ENCODE results near the gene TM2D1.

The TM2D1 gene

GRCh38 chr1:61639608-61640336 is 85.2 kb downstream of the TM2D1 start:
- no peak for TF ChIP-seq CTCF (IDR thresholded peaks at IDR 0.05; ENCODE audit: borderline replicate concordance, control extremely low read depth, extremely low read depth, insufficient read depth, missing control alignments)
- in situ Hi-C loops (cut with MboI; ENCODE audit: low sequenced_read_pairs, unreplicated experiment) = no loop called here
- no peak for DNase-seq (ENCODE audit: low spot score)

GRCh38 chr1:61638911-61639605 is 85.9 kb downstream of the TM2D1 start:
- in situ Hi-C loops (cut with MboI; ENCODE audit: low sequenced_read_pairs, unreplicated experiment) = no loop called here
- TF ChIP-seq CTCF (IDR thresholded peaks at IDR 0.05; ENCODE audit: borderline replicate concordance, control extremely low read depth, extremely low read depth, insufficient read depth, missing control alignments) = no peak
- DNase-seq (ENCODE audit: low spot score) = no peak

GRCh38 chr1:61638296-61638695 is 86.6 kb downstream of the TM2D1 start:
- in situ Hi-C loops (cut with MboI; ENCODE audit: low sequenced_read_pairs, unreplicated experiment) = no loop called here
- no peak for TF ChIP-seq CTCF (IDR thresholded peaks at IDR 0.05; ENCODE audit: borderline replicate concordance, control extremely low read depth, extremely low read depth, insufficient read depth, missing control alignments)
- DNase-seq (ENCODE audit: low spot score) = no peak

GRCh38 chr1:61637470-61637869 is 87.5 kb downstream of the TM2D1 start:
- TF ChIP-seq CTCF (IDR thresholded peaks at IDR 0.05; ENCODE audit: borderline replicate concordance, control extremely low read depth, extremely low read depth, insufficient read depth, missing control alignments) = no peak
- no peak for DNase-seq (ENCODE audit: low spot score)
- in situ Hi-C loops (cut with MboI; ENCODE audit: low sequenced_read_pairs, unreplicated experiment) = no loop called here

GRCh38 chr1:61636814-61637213 is 88.1 kb downstream of the TM2D1 start:
- in situ Hi-C loops (cut with MboI; ENCODE audit: low sequenced_read_pairs, unreplicated experiment) = no loop called here
- no peak for TF ChIP-seq CTCF (IDR thresholded peaks at IDR 0.05; ENCODE audit: borderline replicate concordance, control extremely low read depth, extremely low read depth, insufficient read depth, missing control alignments)
- no peak for DNase-seq (ENCODE audit: low spot score)

GRCh38 chr1:61636376-61636775 is 88.6 kb downstream of the TM2D1 start:
- DNase-seq (ENCODE audit: low spot score) = no peak
- in situ Hi-C loops (cut with MboI; ENCODE audit: low sequenced_read_pairs, unreplicated experiment) = no loop called here

More at GRCh38 chr1:61636376-61636775, 88.6 kb downstream of the TM2D1 start:
- no peak for TF ChIP-seq CTCF (IDR thresholded peaks at IDR 0.05; ENCODE audit: borderline replicate concordance, control extremely low read depth, extremely low read depth, insufficient read depth, missing control alignments)

Measured in GM13976 (cell line).